Gastroesophageal sphincter (tissue), 4 donors: Measurements from ENCODE around the gene ABCB7. TPM values are rescaled to one million over a fixed set of nuclear protein-coding genes. Genes with fewer than 3 reads are reported as not detected.
"Not testable (repeated sequence)": the region's sequence is repeated elsewhere in the genome, so short reads cannot be mapped to it uniquely, and the experiment has no call there.

ENCODE experiments used
- ATAC-seq: fragments of 150-250 bp; one replicate; pipeline ENCODE4 v1.9.1; 2016; ENCODE audit warnings: mild to moderate bottlenecking, moderate library complexity
- H3K27ac ChIP-seq, 4 donors: fragments of 200-600 bp; sonication (generic) in 3 of 4; 1 replicate in 3 of 4; 2 replicates in 1 of 4; pipeline ENCODE4 v1.5.1; 2016 to 2019
- H3K27me3 ChIP-seq: fragments of 200-600 bp; sonication (generic); one replicate; pipeline ENCODE4 v1.5.1; 2019
- H3K36me3 ChIP-seq, 2 donors: fragments of 200-600 bp; sonication (generic); one replicate each; pipeline ENCODE4 v1.5.1; 2019; ENCODE audit warnings: control low read depth in 1 of 2
- H3K4me1 ChIP-seq, 3 donors: fragments of 200-600 bp; sonication (generic); 1 replicate in 2 of 3; 2 replicates in 1 of 3; pipeline ENCODE4 v1.5.1; 2016 to 2019; ENCODE audit warnings: control low read depth in 2 of 3
- H3K4me3 ChIP-seq, 2 donors: fragments of 200-600 bp; sonication (generic); one replicate each; pipeline ENCODE4 v1.5.1; 2019; ENCODE audit warnings: mild to moderate bottlenecking in 1 of 2, moderate library complexity in 1 of 2
- H3K9me3 ChIP-seq, 3 donors: fragments of 200-600 bp; sonication (generic); one replicate each; pipeline ENCODE4 v1.5.1; 2017 to 2019; ENCODE audit warnings: control low read depth in 2 of 3
- CTCF ChIP-seq, 4 experiments: fragments of 200-600 bp in 2 of 4; fragments of 450-650 bp in 2 of 4; sonication (generic) in 1 of 4; IDR thresholded peaks; one replicate each; pipeline ENCODE4 v1.5.1; 2017 to 2019; ENCODE audit warnings: antibody characterized with exemption in 4 of 4, mild to moderate bottlenecking in 2 of 4, moderate library complexity in 2 of 4
- EP300 ChIP-seq: sonication (generic); formaldehyde crosslinking; IDR thresholded peaks from one replicate; pipeline ENCODE4 v1.6.1; 2017; ENCODE audit warnings: antibody characterized with exemption, mild to moderate bottlenecking
- POLR2A ChIP-seq, 2 donors: fragments of 450-650 bp; IDR thresholded peaks; one replicate each; pipeline ENCODE4 v1.6.1; 2017; ENCODE audit warnings: antibody characterized with exemption in 2 of 2, mild to moderate bottlenecking in 2 of 2, moderate library complexity in 1 of 2
- POLR2AphosphoS5 ChIP-seq: sonication (generic); formaldehyde crosslinking; IDR thresholded peaks from one replicate; pipeline ENCODE4 v1.6.1; 2017; ENCODE audit warnings: antibody characterized with exemption
- WGBS, 2 donors: methylation state at CpG; one replicate each; pipeline ENCODE4 v1.1.5; 2018; ENCODE audit warnings: low coverage in 1 of 2; 5-methylcytosine and 5-hydroxymethylcytosine counted together
- total RNA-seq, 4 donors: library from RNA; depleted of rRNA; stranded (reverse); fragments of >200 nt; gene quantifications; one replicate each; pipeline ENCODE4 v1.1.0, GENCODE V29; 2016

The ABCB7 gene
- total RNA-seq, 4 donors from 2014 or later: 44.7 to 83.7 (median 69.6) TPM

GRCh38 chrX:75067931-75068330 is 88.2 kb downstream of the ABCB7 start:
- no peak overlapping the region for H3K4me3 ChIP-seq
- no peak for TF ChIP-seq CTCF (IDR thresholded peaks at IDR 0.05)
- H3K9me3 ChIP-seq: no peaks in the 10 kb centered on the region
- H3K27me3 ChIP-seq: no peaks in the 10 kb centered on the region
- H3K27ac ChIP-seq: no peak overlapping the region
- ATAC-seq: no peak
- peaks cover 0 to 36% of the 10 kb centered on the region in 2 donors for H3K36me3 ChIP-seq
- no peaks in the 10 kb centered on the region for H3K4me1 ChIP-seq
- 97 to 100% methylated on average over 1 to 2 of the region's 2 CpGs for WGBS, 2 donors

GRCh38 chrX:75061701-75062100 is 94.4 kb downstream of the ABCB7 start:
- no peak for ATAC-seq
- Histone ChIP-seq H3K27me3 (no peaks in the 10 kb centered on the region), H3K9me3 (no peaks in the 10 kb centered on the region), H3K4me1 (no peaks in the 10 kb centered on the region), H3K27ac (no peak overlapping the region), H3K4me3 (no peak overlapping the region), H3K36me3 (peaks cover 0 to 34% of the 10 kb centered on the region in 2 donors)
- TF ChIP-seq POLR2AphosphoS5 (no peak), EP300 (no peak), CTCF (IDR thresholded peaks at IDR 0.05) (no peak), POLR2A (IDR thresholded peaks at IDR 0.05) (no peak)
- WGBS, 2 donors: 60 to 83% methylated on average over 1 of the region's 1 CpG

- ATAC-seq: no peak
- no peak overlapping the region for H3K4me3 ChIP-seq
- no peaks in the 10 kb centered on the region for H3K4me1 ChIP-seq
- no peak overlapping the region for H3K27ac ChIP-seq
- H3K36me3 ChIP-seq: peaks cover 0 to 24% of the 10 kb centered on the region in 2 donors
- TF ChIP-seq POLR2AphosphoS5 (no peak), CTCF (IDR thresholded peaks at IDR 0.05) (no peak), EP300 (no peak), POLR2A (IDR thresholded peaks at IDR 0.05) (no peak)
- no peaks in the 10 kb centered on the region for H3K9me3 ChIP-seq
- H3K27me3 ChIP-seq: no peaks in the 10 kb centered on the region
- WGBS, 2 donors: 38 to 83% methylated on average over 1 of the region's 1 CpG
Observed at GRCh38 chrX:75051047-75051446, 105.0 kb downstream of the ABCB7 start.

- no peak for ATAC-seq
- Histone ChIP-seq H3K4me3 (no peak overlapping the region), H3K27me3 (no peaks in the 10 kb centered on the region), H3K9me3 (no peaks in the 10 kb centered on the region), H3K4me1 (no peaks in the 10 kb centered on the region), H3K27ac (no peak overlapping the region), H3K36me3 (peaks cover 0 to 9% of the 10 kb centered on the region in 2 donors)
- TF ChIP-seq POLR2AphosphoS5 (no peak), CTCF (IDR thresholded peaks at IDR 0.05) (no peak), EP300 (no peak), POLR2A (IDR thresholded peaks at IDR 0.05) (no peak)
Observed at GRCh38 chrX:75045369-75045768, 110.7 kb downstream of the ABCB7 start.

- ATAC-seq, H3K4me1 ChIP-seq, H3K9me3 ChIP-seq, H3K36me3 ChIP-seq, H3K4me3 ChIP-seq, H3K27ac ChIP-seq, H3K27me3 ChIP-seq: not testable (repeated sequence)
- whole genome bisulfite sequencing, 2 donors: 89% methylated on average over 1 to 4 of the region's 4 CpGs
Observed at GRCh38 chrX:75044142-75044541, 111.9 kb downstream of the ABCB7 start.

- H3K9me3 ChIP-seq: peaks cover 0 to 2% (median 0%) of the 10 kb centered on the region in 3 donors
- H3K4me1 ChIP-seq: no peaks in the 10 kb centered on the region
- TF ChIP-seq CTCF (IDR thresholded peaks at IDR 0.05): no peak
- TF ChIP-seq EP300: no peak
- TF ChIP-seq POLR2A (IDR thresholded peaks at IDR 0.05): no peak
- TF ChIP-seq POLR2AphosphoS5: no peak
- WGBS, 2 donors: no CpG with 5 or more reads among the region's 1 CpG
- no peaks in the 10 kb centered on the region for H3K36me3 ChIP-seq
- H3K27me3 ChIP-seq: no peaks in the 10 kb centered on the region
- no peak overlapping the region for H3K4me3 ChIP-seq
- ATAC-seq: no peak
- H3K27ac ChIP-seq: no peak overlapping the region
Observed at GRCh38 chrX:75038925-75039324, 117.2 kb downstream of the ABCB7 start.
